ENCODE data around the gene LRRC23.
"Not testable (repeated sequence)": the region's sequence is repeated elsewhere in the genome, so short reads cannot be mapped to it uniquely, and the experiment has no call there.

LRRC23 gene

GRCh38 chr12:6873094-6874014, 31.3 kb upstream of the LRRC23 start, which contains the start of gene SPSB2:
Gene SPSB2, minus strand, starts transcription at chr12:6873303. Its CDS starts 402 bp downstream, at chr12:6872901.
- DNase-seq (ENCODE audit: low spot score), result peak; percentile 92

- not testable (repeated sequence) for DNase-seq (ENCODE audit: low spot score)
Measured at GRCh38 chr12:6874015-6874368, 30.6 kb upstream of the LRRC23 start.

- DNase-seq (ENCODE audit: low spot score), result not testable (repeated sequence)
Measured at GRCh38 chr12:6879824-6880223, 24.8 kb upstream of the LRRC23 start.

GRCh38 chr12:6883252-6883651, 21.4 kb upstream of the LRRC23 start:
- DNase-seq (ENCODE audit: low spot score), result no peak

GRCh38 chr12:6883683-6884082, 20.9 kb upstream of the LRRC23 start:
- DNase-seq (ENCODE audit: low spot score), result no peak

DNA sequence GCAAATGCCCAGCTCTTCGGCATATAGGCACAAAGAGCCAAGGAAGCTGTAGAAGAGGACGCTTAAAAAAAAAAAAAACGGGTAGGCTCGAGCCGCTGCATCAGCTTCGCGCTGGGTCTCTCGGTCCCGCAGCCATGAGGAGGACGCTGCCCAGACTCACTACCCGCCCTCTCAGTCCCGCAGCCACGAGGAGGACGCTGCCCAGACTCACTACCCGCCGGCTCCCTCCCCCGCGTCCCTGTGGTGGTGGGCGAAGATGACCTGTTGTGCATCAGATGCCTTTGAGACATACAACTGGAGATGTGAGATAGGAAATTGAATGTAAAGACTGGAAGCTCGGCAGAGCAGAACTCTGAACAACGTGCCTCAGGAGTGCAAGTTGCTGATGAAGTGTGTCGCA, 20.1 kb upstream of the LRRC23 start:
- no peak for DNase-seq (ENCODE audit: low spot score)

DNA sequence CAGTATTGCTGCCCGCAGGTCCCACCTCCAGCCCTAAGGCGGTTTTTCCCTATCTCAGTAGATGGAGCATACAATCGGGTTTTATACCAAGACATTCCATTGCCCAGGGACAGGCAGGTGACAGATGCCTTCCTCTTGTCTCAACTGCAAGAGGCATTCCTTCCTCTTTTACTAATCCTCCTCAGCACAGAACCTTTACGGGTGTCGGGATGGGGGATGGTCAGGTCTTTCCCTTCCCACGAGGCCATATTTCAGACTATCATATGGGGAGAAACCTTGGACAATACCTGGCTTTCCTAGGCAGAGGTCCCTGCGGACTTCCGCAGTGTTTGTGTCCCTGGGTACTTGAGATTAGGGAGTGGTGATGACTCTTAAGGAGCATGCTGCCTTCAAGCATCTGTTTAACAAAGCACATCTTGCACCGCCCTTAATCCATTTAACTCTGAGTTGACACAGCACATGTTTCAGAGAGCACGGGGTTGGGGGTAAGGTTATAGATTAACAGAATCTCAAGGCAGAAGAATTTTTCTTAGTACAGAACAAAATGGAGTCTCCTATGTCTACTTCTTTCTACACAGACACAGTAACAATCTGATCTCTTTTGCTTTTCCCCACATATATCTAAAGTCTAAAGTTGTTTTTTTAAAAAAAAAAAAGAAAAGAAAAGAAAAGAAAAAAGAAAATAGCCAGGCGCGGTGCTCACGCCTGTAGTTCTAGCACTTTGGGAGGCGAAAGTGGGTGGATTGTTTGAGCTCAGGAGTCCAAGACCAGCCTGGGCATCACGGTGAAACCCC, 18.2 kb upstream of the LRRC23 start:
- DNase-seq (ENCODE audit: low spot score), result not testable (repeated sequence)

DNA sequence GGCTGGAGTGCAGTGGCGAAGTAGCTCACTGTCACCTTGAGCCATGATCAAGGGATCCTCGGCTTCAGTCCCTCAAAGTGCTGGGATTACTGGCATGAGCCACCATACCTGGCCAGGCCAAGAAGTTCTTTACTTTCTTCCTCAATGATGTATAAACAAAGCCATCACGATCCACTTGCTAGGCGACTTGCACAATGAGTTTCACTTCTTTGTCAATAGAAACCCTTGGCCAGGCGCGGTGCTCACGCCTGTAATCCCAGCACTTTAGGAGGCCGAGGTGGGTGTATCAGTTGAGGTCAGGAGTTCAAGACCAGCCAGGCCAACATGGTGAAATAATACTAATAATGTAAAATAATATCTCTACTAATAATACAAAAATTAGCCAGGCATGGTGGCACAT, 17.2 kb upstream of the LRRC23 start:
- no peak for DNase-seq (ENCODE audit: low spot score)

DNA sequence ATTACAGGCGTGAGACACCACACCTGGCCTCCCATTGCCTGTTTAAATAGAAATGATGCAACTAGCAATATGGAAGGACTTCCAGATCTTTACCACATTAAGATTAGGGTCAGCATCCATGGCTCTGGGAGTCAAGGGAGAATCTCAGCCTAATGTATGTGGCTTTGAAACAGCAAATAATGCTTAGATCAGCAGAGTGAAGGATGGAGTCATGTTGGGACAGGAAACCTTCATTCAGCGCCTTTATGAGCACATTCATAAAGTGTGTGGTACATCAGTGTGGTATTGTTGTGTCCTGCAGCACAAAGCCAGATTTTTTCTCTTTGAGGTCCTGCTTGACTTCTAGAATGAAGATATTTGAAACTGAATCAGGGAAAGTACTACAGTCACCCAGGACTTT, 16.3 kb upstream of the LRRC23 start:
- no peak for DNase-seq (ENCODE audit: low spot score)

DNA sequence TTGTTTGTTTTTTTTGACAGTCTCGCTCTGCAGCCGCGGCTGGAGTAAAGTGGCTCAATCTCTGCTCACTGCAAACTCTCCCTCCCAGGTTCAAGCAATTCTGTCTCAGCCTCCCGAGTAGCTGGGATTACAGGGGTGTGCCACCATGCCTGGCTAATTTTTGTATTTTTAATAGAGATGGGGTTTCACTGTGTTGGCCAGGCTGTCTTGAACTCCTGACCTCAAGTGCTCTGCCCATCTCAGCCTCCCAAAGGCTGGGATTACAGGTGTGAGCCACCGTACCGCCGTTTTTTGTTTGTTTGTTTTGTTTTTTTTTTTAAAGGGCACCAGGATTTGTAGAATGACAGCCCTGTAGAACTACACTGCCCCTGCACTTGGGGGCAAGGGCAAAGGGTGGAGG, 15.8 kb upstream of the LRRC23 start:
- not testable (repeated sequence) for DNase-seq (ENCODE audit: low spot score)

DNA sequence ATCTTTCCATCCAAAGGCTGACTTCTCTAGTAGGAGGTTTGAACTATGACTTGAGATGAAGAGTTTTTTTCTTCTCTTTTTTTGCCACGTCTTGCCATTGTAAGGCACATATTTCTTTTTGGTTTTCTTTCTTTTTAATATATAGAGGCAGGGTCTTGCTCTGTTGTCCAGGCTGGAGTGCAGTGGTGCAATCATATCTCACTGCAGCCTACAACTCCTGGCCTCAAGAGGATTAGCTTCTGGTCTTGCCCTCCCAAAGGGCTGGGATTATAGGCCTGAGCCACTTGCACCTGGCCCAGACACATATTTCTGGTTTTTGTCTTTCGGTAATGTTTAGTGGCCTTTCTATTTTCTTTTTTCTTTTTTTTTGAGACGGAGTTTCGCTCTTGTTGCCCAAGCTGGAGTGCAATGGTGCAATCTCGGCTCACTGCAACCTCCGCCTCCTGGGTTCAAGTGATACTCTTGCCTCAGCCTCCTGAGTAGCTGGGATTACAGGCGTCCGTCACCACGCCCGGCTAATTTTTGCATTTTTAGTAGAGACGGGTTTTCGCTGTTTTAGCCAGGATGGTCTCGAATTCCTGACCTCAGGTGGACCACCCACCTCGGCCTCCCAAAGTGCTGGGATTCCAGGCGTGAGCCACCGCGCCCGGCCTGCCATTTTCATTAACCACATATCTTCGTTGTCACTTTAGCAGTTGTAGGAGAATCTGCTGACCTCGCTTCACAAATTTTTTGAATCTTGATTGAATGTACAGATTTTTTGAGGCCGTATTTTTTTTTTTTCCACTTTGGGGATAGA, 14.6 kb upstream of the LRRC23 start:
- DNase-seq (ENCODE audit: low spot score), result not testable (repeated sequence)

GRCh38 chr12:6890789-6891645, 13.6 kb upstream of the LRRC23 start:
- DNase-seq (ENCODE audit: low spot score), result peak; percentile 97

DNA sequence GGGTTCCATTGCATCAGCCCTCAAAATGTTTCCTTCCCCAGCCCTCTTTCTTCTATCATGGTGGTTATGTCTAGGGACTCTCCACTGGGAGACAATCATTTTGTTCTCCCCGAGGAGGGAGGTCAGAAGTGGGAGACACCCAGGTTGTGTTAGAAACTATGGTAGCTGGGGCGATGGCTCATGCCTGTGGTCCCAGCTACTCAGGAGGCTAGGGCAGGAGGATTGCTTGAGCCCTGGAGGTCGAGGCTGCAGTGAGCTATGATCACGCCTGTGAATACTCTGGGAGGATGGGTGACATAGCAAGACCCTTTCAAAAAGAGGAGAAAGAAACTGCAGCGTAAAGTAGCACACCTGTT, 13.0 kb upstream of the LRRC23 start:
- DNase-seq (ENCODE audit: low spot score), result no peak

DNA sequence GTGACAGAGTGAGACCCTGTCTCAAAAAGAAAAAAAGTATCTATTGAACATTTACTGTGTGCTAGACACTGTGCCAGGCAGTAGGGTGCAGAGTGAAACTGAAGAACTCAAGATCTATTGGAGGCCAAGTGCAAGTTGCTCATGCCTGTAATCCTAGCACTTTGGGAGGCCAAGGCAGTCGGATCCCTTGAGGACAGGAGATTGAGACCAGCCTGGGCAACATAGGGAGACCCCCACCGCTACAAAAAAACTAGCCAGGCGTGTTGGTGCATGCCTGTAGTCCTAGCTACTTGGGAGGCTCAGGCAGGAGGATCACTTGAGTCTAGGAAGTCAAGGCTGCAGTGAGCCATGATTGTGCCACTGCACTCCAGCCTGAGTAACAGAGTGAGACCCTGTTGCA, 11.9 kb upstream of the LRRC23 start:
- DNase-seq (ENCODE audit: low spot score), result not testable (repeated sequence)

DNA sequence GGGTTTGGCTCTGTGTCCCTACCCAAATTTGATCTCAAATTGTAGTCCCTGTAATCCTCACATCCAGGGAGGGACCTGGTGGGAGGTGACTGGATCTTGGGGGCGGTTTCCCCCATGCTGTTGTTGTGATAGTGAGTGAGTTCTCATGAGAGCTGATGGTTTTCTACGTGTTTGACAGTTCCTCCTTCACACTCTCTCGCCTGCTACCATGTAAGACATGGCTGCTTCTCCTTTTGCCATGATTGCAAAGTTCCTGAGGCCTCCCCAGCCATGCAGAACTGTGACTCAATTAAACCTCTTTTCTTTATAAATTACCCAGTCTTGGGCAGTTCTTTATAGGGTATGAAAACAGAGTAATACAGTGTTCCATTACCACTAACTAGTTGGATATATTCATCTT, 10.3 kb upstream of the LRRC23 start:
- DNase-seq (ENCODE audit: low spot score), result no peak

DNA sequence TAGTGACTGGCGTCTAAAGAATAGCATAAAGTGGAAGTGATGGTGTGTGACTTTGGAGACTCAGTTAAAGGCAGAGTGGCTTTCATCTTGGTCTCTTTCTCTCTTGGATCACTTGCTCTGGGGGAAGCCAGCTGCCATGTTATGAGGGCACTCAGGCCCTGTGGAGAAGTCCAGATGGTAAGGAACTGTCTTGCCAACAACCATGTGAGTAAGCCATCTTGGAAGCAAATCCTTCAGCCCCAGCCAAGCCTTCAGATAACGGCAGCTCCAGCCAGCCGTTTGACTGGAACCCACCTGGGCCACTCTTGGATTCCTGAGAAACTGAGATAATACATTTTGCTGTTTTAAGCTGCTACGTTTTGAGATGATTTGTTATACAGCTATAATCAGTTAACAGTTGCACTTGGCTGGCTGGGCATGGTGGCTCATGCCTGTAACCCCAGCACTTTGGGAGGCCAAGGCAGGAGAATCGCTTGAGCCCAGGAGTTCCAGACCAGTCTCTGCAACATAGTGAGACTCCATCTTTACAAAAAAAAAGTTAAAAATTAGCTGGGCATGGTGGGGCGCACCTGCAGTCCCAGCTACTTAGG, 7.7 kb upstream of the LRRC23 start:
- DNase-seq (ENCODE audit: low spot score), result no peak

DNA sequence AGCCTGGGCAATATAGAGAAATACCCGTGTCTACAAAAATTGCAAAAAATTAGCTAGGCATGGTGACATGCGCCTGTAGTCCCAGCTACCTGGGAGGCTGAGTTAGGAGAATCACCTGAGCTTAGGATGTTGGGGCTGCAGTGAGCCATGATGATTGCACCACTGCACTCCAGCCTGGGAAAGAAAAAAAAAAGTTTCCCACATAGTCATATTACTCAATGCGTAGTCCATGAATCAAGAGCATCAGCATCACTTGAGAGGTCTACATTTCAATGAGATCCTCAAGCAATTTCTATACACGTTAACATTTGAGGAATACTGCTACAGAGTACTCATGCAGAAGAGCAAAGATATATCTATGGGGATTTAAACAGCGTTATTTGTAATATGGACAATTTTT, 5.2 kb upstream of the LRRC23 start:
- no peak for DNase-seq (ENCODE audit: low spot score)

DNA sequence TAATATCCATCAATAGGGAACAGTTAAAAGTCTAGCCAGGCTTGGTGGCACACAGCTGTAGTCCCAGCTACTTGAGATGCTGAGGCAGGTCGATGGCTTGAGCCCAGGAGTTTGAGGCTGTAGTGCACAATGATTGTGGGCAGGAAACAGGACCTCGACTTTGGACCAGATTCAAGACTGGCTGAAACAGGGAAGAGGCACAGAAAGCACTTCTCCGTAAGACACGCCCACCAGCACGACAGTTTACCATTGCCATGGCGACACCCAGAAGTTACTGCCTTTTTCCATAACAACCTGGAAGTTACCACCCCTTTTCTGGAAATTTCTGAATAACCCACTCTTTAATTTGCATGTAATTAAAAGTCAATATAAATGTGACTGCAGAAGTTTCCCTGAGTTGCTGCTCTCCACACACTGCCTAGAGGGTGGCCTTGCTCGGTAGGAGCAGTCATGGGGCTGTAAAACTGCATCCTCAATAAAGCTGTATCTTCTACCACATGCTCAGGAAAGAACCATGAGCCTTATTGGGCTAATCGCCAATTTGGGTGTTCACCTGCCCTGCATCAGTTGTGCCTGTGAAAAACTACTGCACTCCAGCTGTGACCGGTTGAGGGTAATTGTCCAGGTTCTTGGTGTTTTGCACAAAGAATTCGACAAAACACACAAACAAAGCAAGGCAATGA, 4.6 kb upstream of the LRRC23 start:
- peak; percentile 63 for DNase-seq (ENCODE audit: low spot score)

GRCh38 chr12:6902448-6902847, 2.2 kb upstream of the LRRC23 start:
- no peak for DNase-seq (ENCODE audit: low spot score)

GRCh38 chr12:6903722-6904121, 900 bp upstream of the LRRC23 start:
- DNase-seq (ENCODE audit: low spot score), result no peak

Measured in globus pallidus (tissue), 1 donor.